Heart left ventricle (tissue), 16 donors: ENCODE data around the gene MXRA7. TPM values are rescaled to one million over a fixed set of nuclear protein-coding genes. Genes with fewer than 3 reads are reported as not detected.

Source experiments
- ATAC-seq, 4 donors: fragments of 200-7000 bp; cut with Tn5 transposase; one replicate each; pipeline ENCODE4 v1.9.1; 2020 to 2022; ENCODE audit warnings: moderate library complexity in 4 of 4, mild to moderate bottlenecking in 3 of 4, moderate number of reproducible peaks in 1 of 4
- DNase-seq, 5 donors: peaks; one replicate each; pipeline ENCODE4 v3.0.0-alpha.2; 2020
- H3K27ac ChIP-seq, 12 donors: fragments of 200-600 bp; sonication (generic) in 4 of 12; one replicate each; pipeline versions ENCODE4 v1.5.0 to v1.8.0; 2016 to 2022; ENCODE audit warnings: mild to moderate bottlenecking in 2 of 12
- H3K27me3 ChIP-seq, 9 donors: fragments of 200-600 bp; sonication (generic) in 2 of 9; one replicate each; pipeline versions ENCODE4 v1.5.1 to v1.8.0; 2016 to 2022; ENCODE audit warnings: mild to moderate bottlenecking in 3 of 9
- H3K36me3 ChIP-seq, 9 donors: fragments of 200-600 bp; sonication (generic) in 2 of 9; one replicate each; pipeline versions ENCODE4 v1.5.0 to v1.8.0; 2018 to 2022; ENCODE audit warnings: mild to moderate bottlenecking in 2 of 9
- H3K4me1 ChIP-seq, 12 donors: fragments of 200-600 bp; sonication (generic) in 4 of 12; one replicate each; pipeline versions ENCODE4 v1.5.0 to v1.8.0; 2016 to 2022; ENCODE audit warnings: mild to moderate bottlenecking in 3 of 12
- H3K4me3 ChIP-seq, 12 donors: fragments of 200-600 bp; sonication (generic) in 4 of 12; one replicate each; pipeline versions ENCODE4 v1.5.0 to v1.8.0; 2017 to 2022; ENCODE audit warnings: mild to moderate bottlenecking in 9 of 12, moderate library complexity in 4 of 12
- H3K9me3 ChIP-seq, 12 donors: fragments of 200-600 bp; sonication (generic) in 4 of 12; one replicate each; pipeline versions ENCODE4 v1.5.0 to v1.8.0; 2016 to 2022; ENCODE audit warnings: mild to moderate bottlenecking in 1 of 12
- CTCF ChIP-seq, 12 donors: fragments of 200-600 bp; sonication (generic) in 4 of 12; IDR thresholded peaks; one replicate each; pipeline versions ENCODE4 v1.5.0 to v1.8.0; 2018 to 2022; ENCODE audit warnings: antibody characterized with exemption in 12 of 12, mild to moderate bottlenecking in 5 of 12
- POLR2A ChIP-seq, 2 donors: fragments of 450-650 bp; IDR thresholded peaks; one replicate each; pipeline ENCODE4 v1.6.1; 2017; ENCODE audit warnings: antibody characterized with exemption in 2 of 2, mild to moderate bottlenecking in 2 of 2, moderate library complexity in 2 of 2
- WGBS, 4 donors: extraction: QIAGEN DNeasy Blood & Tissue Kit in 2 of 4; methylation state at CpG; one replicate each; pipeline versions ENCODE4 v1.1.5 to v1.1.7; 2013 to 2018; 5-methylcytosine and 5-hydroxymethylcytosine counted together
- intact Hi-C, 10 donors: fragments of 100-400 bp; cut with DNase I; formaldehyde crosslinking; loops; one replicate each; pipeline versions ENCODE4 v1.11.1 to v1.14.2; 2022
- polyA plus RNA-seq, 2 donors: library from polyadenylated mRNA; stranded (reverse); fragments of 200-250 nt; gene quantifications; one replicate each; pipeline ENCODE4 v1.2.3, GENCODE V29; 2013
- total RNA-seq, 9 donors: library from RNA; depleted of rRNA in 2 of 9; stranded (reverse); fragments of >200 nt in 2 of 9; fragmentation: NEBNext Ultra II Directional in 3 of 9; extraction: Animal tissue kit (Norgen Biotek cat#: 25700) in 3 of 9; gene quantifications; one replicate each; pipeline versions ENCODE4 v1.1.0 to v1.2.4, GENCODE V29; 2016 to 2023
- donor health status: ischemic (EF 13 %, LVEDD 7.1; RV severe dilation, severe dysfunction).
- donor health status: healthy with polysubstance abuse.
- donor health status: DM: no; HTN: yes; CAD: no.
- donor health status: DM: no; HTN: no; CAD: no.
- donor health status: ischemic (EF 25% LVEDD 6.9; RV normal size, moderate dysfunction).
- donor health status: ischemic (EF 25% LVEDD 5.7; RV mildly dilated, moderate dysfunction).
- donor health status: healthy.
- donor health status: DM: yes; HTN: yes; CAD: no.
- donor health status: ischemic (EF 35%, LVEDD 5.7; RV mildly dilated, moderate dysfunction).
- donor health status: nonischemic (EF 11% LVEDD 7.7; RV severe dilation, severe dysfunction).
- donor health status: DM: yes; HTN: yes; CAD: no.
- donor health status: PGD.
- donor health status: ischemic (EF 29% LVEDD 5.4; RV normal size, mild dysfunction).
- donor health status: nonischemic (EF 23%, LVEDD 6.1; RV moderate dilation, normal function).

Gene MXRA7
- total and polyA plus RNA-seq, 11 donors, result 240 to 539 (median 460) TPM

GRCh38 chr17:76670020-76670717 lies 40.6 kb downstream of the MXRA7 start:
- H3K4me3 ChIP-seq, result no peak overlapping the region
- DNase-seq (no peak), ATAC-seq (peak in 1 of 4 donors; percentile 13)
- intact Hi-C loops, result loop anchor here in 5 of 10 donors (5.0 kb wide), 2 partner anchors 42 to 113 kb away; partner anchors contain the start of gene MXRA7 (in 4 of the 5)
- H3K27ac ChIP-seq, result peak overlapping the region in 9 of 12 donors; percentile 79 to 95 (median 92)
- no peaks in the 10 kb centered on the region for H3K9me3 ChIP-seq
- H3K36me3 ChIP-seq, result peaks cover 0 to 3% (median 0%) of the 10 kb centered on the region in 9 donors
- peaks cover 0 to 26% (median 14%) of the 10 kb centered on the region in 12 donors for H3K4me1 ChIP-seq
- TF ChIP-seq CTCF (IDR thresholded peaks at IDR 0.05) (no peak), POLR2A (IDR thresholded peaks at IDR 0.05) (no peak)
- H3K27me3 ChIP-seq, result no peaks in the 10 kb centered on the region
- 81 to 86% (median 83%) methylated on average over 9 of the region's 9 CpGs for WGBS, 4 donors

GRCh38 chr17:76667786-76668453 lies 42.8 kb downstream of the MXRA7 start:
- Histone ChIP-seq H3K27me3 (no peaks in the 10 kb centered on the region), H3K9me3 (no peaks in the 10 kb centered on the region), H3K36me3 (no peaks in the 10 kb centered on the region), H3K4me1 (peaks cover 0 to 25% (median 14%) of the 10 kb centered on the region in 12 donors), H3K4me3 (no peak overlapping the region), H3K27ac (no peak overlapping the region)
- intact Hi-C loops, result loop anchor here in 2 of 10 donors (10.0 kb wide), 2 partner anchors 47 to 113 kb away; partner anchors contain the start of gene MXRA7 (in 1 of the 2)
- TF ChIP-seq CTCF (IDR thresholded peaks at IDR 0.05) (no peak), POLR2A (IDR thresholded peaks at IDR 0.05) (no peak)
- DNase-seq (no peak), ATAC-seq (no peak)
- WGBS, 4 donors, result 81 to 87% (median 83%) methylated on average over 14 of the region's 14 CpGs

- H3K9me3 ChIP-seq, result no peaks in the 10 kb centered on the region
- TF ChIP-seq CTCF (IDR thresholded peaks at IDR 0.05) (no peak), POLR2A (IDR thresholded peaks at IDR 0.05) (no peak)
- peaks cover 0 to 20% (median 11%) of the 10 kb centered on the region in 12 donors for H3K4me1 ChIP-seq
- H3K36me3 ChIP-seq, result no peaks in the 10 kb centered on the region
- 30 to 42% (median 37%) methylated on average over 2 of the region's 2 CpGs for WGBS, 4 donors
- ATAC-seq, result no peak
- no peak overlapping the region for H3K4me3 ChIP-seq
- intact Hi-C loops, result loop anchor here in 2 of 10 donors (10.0 kb wide), 2 partner anchors 47 to 113 kb away; partner anchors contain the start of gene MXRA7 (in 1 of the 2)
- DNase-seq, result no peak
- no peaks in the 10 kb centered on the region for H3K27me3 ChIP-seq
- H3K27ac ChIP-seq, result no peak overlapping the region
These were observed 43.3 kb downstream of the MXRA7 start for GRCh38 chr17:76667491-76667755.

- no peak for TF ChIP-seq POLR2A (IDR thresholded peaks at IDR 0.05)
- no peak for TF ChIP-seq CTCF (IDR thresholded peaks at IDR 0.05)
- no peaks in the 10 kb centered on the region for H3K27me3 ChIP-seq
- no peaks in the 10 kb centered on the region for H3K36me3 ChIP-seq
- peaks cover 0 to 23% (median 18%) of the 10 kb centered on the region in 12 donors for H3K4me1 ChIP-seq
- DNase-seq, result no peak
- H3K9me3 ChIP-seq, result no peaks in the 10 kb centered on the region
- no peak overlapping the region for H3K4me3 ChIP-seq
- intact Hi-C loops, result loop anchor here in 2 of 10 donors (10.0 kb wide), 2 partner anchors 54 to 106 kb away; partner anchors contain the start of gene MXRA7 (in 1 of the 2)
- peak overlapping the region in 3 of 12 donors; percentile 11 to 49 (median 17) for H3K27ac ChIP-seq
- 51 to 64% (median 55%) methylated on average over 3 of the region's 3 CpGs for WGBS, 4 donors
- peak in 3 of 4 donors; percentile 16 to 34 (median 29) for ATAC-seq
These were observed 50.1 kb downstream of the MXRA7 start for GRCh38 chr17:76660656-76661042.
